IPS DF 6.9 (cell line): ENCODE results near the gene GBP4.
"Not testable (repeated sequence)": the region's sequence is repeated elsewhere in the genome, so short reads cannot be mapped to it uniquely, and the experiment has no call there.

Source experiments
- DNase-seq: peaks from one replicate; pipeline ENCODE4 v3.0.0-alpha.2; 2013; ENCODE audit warnings: low read depth, low spot score
- H3K27ac ChIP-seq: one replicate; pipeline ENCODE4 v1.5.1; 2013; ENCODE audit warnings: low read length, control low read depth
- H3K27me3 ChIP-seq: 2 replicates; pipeline ENCODE4 v1.6.1; 2013; ENCODE audit warnings: mild to moderate bottlenecking, low read length; ENCODE audit not compliant: control insufficient read depth, insufficient read depth
- H3K36me3 ChIP-seq: 2 replicates; pipeline ENCODE4 v1.6.1; 2013; ENCODE audit warnings: low read length; ENCODE audit not compliant: control insufficient read depth, insufficient read depth
- H3K4me1 ChIP-seq: 2 replicates; pipeline ENCODE4 v1.6.1; 2013; ENCODE audit warnings: low read length; ENCODE audit not compliant: control insufficient read depth, insufficient read depth
- H3K4me3 ChIP-seq: 2 replicates; pipeline ENCODE4 v1.5.1; 2013; ENCODE audit warnings: mild to moderate bottlenecking, low read length
- H3K9me3 ChIP-seq: 2 replicates; pipeline ENCODE4 v1.6.1; 2013; ENCODE audit warnings: low read length, inconsistent platforms; ENCODE audit not compliant: control insufficient read depth, insufficient read depth
- WGBS: extraction: QIAGEN DNeasy Blood & Tissue Kit; methylation state at CpG from one replicate; pipeline ENCODE4 v1.1.7; 2013; ENCODE audit warnings: mixed read lengths, missing lambda C conversion rate; ENCODE audit not compliant: insufficient read length, insufficient coverage; 5-methylcytosine and 5-hydroxymethylcytosine counted together

GBP4 gene, protein sequence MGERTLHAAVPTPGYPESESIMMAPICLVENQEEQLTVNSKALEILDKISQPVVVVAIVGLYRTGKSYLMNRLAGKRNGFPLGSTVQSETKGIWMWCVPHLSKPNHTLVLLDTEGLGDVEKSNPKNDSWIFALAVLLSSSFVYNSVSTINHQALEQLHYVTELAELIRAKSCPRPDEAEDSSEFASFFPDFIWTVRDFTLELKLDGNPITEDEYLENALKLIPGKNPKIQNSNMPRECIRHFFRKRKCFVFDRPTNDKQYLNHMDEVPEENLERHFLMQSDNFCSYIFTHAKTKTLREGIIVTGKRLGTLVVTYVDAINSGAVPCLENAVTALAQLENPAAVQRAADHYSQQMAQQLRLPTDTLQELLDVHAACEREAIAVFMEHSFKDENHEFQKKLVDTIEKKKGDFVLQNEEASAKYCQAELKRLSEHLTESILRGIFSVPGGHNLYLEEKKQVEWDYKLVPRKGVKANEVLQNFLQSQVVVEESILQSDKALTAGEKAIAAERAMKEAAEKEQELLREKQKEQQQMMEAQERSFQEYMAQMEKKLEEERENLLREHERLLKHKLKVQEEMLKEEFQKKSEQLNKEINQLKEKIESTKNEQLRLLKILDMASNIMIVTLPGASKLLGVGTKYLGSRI

DNA sequence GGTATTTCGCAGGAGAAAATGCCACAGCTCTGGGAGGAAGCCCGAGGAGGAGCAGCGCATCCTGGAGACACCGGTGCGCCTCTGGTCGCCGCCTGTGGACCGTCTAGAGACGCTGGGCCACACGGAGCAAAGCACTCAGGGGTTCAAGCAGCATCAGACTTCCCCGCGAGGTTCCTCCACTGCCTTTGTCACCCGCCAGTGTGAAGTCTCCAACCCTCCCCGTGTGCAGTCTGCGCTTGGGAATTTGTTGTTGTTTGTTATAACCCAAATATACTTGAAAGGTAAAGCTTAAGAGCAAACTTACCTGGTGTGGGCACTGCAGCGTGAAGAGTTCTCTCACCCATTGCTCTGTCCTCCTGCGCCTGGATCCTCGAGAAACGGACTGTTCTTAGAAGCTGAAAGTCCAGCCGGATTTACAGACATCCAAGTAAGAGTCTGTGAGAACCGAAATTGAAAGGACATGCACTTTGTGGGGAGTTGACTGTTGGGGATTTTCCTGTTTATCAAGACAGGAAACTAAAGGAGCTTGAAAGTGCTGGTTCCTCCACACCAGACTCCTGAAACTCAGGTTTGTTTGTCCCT, at the start of gene GBP4:
TSS of gene GBP4 (minus strand) at position 452 of the 582 bp plus-strand sequence. CDS start at position 344, 108 bp downstream.
- no peak for DNase-seq

DNA sequence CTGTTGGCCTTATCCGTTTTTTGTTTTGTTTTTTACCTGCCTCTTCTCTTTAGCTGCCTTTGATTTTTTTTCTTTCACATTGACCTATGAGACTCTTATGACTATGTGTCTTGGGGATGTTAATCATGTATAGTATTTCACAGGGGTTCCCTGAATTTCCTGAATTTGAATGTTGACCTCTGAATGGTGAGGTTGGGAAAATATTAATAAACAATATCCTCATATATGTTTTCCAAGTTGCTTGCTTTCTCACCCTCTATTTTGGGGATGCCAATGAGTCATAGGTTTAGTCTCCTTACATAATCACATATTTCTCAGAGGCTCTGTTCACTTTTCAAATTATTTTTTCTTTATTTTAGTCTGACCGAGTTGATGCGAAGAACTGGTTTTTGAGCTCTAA, 44.3 kb upstream of the GBP4 start:
- Histone ChIP-seq H3K4me3 (no peak overlapping the region), H3K27ac (no peak overlapping the region), H3K9me3 (no peaks in the 10 kb centered on the region), H3K4me1 (no peaks in the 10 kb centered on the region), H3K27me3 (no peaks in the 10 kb centered on the region), H3K36me3 (no peaks in the 10 kb centered on the region)
- DNase-seq: no peak
- whole genome bisulfite sequencing: no CpG with 5 or more reads among the region's 3 CpGs

More for the DNA sequence above, at the start of gene GBP4:
- Histone ChIP-seq H3K9me3 (no peaks in the 10 kb centered on the region), H3K4me3 (no peak within 1 kb of the TSS), H3K36me3 (no peaks in the 10 kb centered on the region), H3K27me3 (no peaks in the 10 kb centered on the region), H3K4me1 (peaks cover 1% of the 10 kb centered on the region; the same call in 1 of the 2 replicates), H3K27ac (no peak within 1 kb of the TSS)
- no CpG with 5 or more reads among the region's 21 CpGs for WGBS

DNA sequence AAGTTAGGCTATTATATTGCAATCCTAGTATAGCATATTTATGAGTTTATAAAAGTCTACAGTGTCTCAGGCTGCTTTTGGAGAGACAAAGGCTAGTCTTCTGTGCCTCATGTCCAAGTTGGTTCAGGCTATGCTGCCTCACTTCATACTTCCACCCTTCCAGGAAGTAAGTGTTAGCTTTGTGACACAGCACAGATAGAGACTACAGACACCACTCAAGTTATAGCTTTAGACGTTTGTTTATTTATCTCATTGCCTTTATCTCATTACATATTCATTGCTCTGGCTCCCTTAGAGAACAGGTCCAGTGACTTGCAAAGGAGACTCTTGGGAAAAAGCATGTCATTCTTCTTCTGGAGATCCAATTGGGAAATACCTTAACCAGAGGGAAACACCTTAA, 22.6 kb upstream of the GBP4 start:
- Histone ChIP-seq H3K4me3 (no peak overlapping the region), H3K4me1 (no peaks in the 10 kb centered on the region), H3K36me3 (no peaks in the 10 kb centered on the region), H3K9me3 (no peaks in the 10 kb centered on the region), H3K27me3 (no peaks in the 10 kb centered on the region), H3K27ac (no peak overlapping the region)
- no peak for DNase-seq
- WGBS: no CpG with 5 or more reads among the region's 1 CpG

DNA sequence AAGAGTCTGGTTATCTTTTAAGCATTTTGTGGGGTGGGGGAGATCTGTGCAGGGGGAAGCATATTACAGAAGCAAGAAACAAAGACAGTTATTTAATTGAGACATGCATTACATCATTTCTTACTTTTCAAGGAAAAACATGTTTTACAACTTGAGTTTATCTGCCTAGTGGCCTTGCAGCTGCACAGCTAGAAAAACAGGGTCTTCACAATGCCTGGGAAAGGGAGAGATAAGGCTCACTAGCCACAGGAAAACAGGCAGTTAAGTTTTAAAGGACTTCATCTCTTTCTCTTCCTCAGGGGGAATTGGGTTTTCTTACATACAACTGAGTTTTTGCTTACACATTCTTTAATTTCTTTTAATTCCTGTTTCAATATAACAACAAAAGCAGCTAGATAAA, 21.1 kb upstream of the GBP4 start:
- not testable (repeated sequence) for H3K27ac ChIP-seq, H3K9me3 ChIP-seq, H3K36me3 ChIP-seq, DNase-seq, H3K4me3 ChIP-seq, H3K4me1 ChIP-seq, H3K27me3 ChIP-seq

DNA sequence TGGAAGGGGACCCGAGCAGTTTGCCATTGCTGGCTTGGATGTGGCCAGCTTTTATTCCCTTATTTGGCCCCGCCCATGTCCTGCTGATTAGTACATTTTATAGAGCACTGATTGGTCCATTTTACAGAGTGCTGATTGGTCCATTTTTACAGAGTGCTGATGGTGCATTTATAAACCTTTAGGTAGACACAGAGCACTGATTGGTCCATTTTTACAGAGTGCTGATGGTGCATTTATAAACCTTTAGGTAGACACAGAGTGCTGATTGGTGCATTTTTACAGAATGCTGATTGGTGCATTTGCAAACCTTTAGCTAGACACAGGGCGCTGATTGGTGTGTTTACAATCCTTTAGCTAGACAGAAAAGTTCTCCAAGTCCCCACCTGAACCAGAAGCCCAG, 20.2 kb upstream of the GBP4 start:
- not testable (repeated sequence) for DNase-seq, H3K4me1 ChIP-seq, H3K27me3 ChIP-seq, H3K27ac ChIP-seq, H3K36me3 ChIP-seq, H3K9me3 ChIP-seq, H3K4me3 ChIP-seq
- no CpG with 5 or more reads among the region's 3 CpGs for WGBS

DNA sequence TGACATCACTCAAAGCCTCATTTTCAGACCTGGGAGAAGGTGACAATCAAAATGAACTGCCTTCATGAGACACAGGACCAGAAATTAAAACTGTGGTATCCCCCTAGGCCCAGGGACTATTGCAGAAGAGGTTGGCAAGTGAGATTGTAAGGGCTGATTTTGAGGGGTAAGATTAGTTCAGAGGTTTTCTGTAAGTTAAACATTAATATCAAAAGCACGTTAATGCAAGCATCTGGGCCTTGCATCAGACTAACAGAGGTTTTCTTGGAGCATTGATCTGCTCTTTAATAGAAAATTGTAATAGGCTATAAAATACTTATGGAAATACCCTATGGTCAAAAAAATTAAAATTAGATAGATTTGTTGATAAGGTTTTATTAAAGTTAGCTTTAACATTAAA, 14.6 kb upstream of the GBP4 start:
- no peaks in the 10 kb centered on the region for H3K4me1 ChIP-seq
- no peak for DNase-seq

DNA sequence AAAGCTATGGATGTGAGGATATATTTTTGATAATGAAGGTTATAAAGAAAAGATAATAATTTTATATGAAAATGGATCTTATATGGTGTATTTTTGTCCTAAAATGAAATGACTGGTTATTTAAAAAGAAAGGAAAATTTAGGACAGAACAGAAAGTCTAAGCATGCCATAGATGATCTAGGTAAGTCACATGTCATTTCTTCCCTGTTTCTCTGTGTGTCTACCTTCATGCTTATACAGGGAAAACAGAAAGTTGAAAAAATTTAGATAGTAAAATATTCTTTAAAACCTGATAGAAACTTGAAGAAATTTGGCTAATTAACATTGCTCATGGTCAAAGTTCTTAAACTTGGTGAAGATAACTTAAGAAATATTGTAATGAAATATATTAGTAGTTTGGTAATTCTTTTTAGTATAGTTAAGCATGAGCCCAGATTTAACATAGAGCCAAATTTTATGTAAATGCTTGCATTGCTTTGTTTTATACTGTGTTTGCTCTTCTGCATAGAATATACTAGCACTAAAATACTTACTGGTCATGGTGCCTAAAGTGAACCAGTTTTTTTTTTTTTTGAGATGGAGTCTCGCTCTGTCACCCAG, 12.4 kb upstream of the GBP4 start:
- Histone ChIP-seq H3K27ac (no peak overlapping the region), H3K36me3 (no peaks in the 10 kb centered on the region), H3K4me3 (no peak overlapping the region), H3K27me3 (no peaks in the 10 kb centered on the region), H3K9me3 (peaks cover 1% of the 10 kb centered on the region; the same call in 1 of the 2 replicates), H3K4me1 (no peaks in the 10 kb centered on the region)
- no CpG with 5 or more reads among the region's 1 CpG for WGBS
- DNase-seq: no peak

More for the DNA sequence above, 14.6 kb upstream of the GBP4 start:
- Histone ChIP-seq H3K9me3 (peaks cover 1% of the 10 kb centered on the region; the same call in 1 of the 2 replicates), H3K36me3 (no peaks in the 10 kb centered on the region), H3K27me3 (no peaks in the 10 kb centered on the region), H3K27ac (no peak overlapping the region), H3K4me3 (no peak overlapping the region)
- WGBS: no CpG with 5 or more reads among the region's 1 CpG

DNA sequence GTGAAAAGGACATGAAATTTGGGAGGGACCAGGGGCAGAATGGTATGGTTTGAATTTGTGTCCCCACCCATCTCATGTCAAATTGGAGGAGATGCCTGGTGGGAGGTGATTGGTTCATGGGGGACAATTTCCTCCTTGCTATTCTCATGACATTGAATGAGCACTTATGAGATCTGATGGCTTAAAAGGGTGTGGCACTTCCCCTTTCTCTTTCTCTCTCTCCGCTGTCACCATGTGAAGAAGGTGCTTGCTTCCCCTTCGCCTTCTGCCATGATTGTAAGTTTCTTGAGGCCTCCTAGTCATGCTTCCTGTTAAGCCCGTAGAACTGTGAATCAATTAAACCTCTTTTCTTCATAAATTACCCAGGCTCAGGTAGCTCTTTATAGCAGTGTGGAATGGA, 7.6 kb upstream of the GBP4 start:
- Histone ChIP-seq H3K4me1 (no peaks in the 10 kb centered on the region), H3K27ac (no peak overlapping the region), H3K36me3 (no peaks in the 10 kb centered on the region), H3K4me3 (no peak overlapping the region), H3K27me3 (no peaks in the 10 kb centered on the region), H3K9me3 (peaks cover 4% of the 10 kb centered on the region)
- DNase-seq: no peak
- WGBS: no CpG with 5 or more reads among the region's 3 CpGs

DNA sequence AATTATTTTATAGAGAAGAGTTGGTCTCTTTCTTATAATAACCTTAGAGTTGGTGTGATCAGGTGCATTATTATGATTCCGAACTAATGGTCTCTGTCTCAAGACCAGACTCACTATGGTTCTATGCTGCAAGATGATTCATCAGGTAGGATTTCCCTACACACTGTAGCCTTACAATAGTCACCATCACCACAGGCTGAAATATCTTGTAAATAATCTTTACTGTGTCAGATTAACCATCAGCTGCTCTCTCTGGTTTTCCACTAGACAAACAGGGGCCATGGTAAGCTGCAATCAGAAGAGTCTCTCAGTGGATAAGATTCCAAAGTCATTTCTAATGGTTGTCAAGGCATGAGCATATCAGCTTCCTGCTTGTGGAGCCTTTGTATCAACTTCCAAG, 4.4 kb upstream of the GBP4 start:
- no CpG with 5 or more reads among the region's 1 CpG for WGBS
- peaks cover 3% of the 10 kb centered on the region; the same call in 1 of the 2 replicates for H3K9me3 ChIP-seq

DNA sequence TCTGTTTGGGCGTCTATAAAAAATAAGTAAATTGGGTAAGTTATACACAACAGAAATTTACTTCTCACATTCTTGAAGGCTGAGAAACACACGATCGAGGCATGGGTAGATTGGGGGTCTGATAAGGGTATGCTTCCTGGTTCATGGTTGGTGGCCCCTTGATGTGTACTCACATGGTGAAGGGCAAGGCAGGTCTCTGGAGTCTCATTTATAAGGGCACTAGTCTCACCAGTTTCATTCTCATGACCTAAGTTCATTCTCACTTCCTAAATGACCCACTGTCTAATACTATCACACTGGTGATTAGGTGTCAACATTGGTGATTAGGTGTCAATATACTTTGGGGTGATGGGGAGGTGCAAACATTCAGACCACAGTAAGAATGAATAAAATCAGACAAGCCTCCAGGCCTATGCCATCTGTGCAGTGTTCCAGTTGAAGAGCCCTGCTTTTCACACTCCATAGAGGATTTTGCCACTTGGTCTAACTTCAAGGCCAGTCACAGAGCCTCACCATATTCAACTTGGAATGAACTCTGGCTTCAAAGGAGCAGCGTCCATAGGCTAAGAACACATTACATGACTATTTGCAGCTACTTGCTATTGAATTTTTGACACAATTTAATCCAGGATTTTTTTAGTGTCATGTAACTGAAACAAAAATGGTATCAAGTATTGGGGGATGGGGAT, 2.5 kb upstream of the GBP4 start:
- H3K4me3 ChIP-seq: no peak overlapping the region
- no CpG with 5 or more reads among the region's 4 CpGs for WGBS
- H3K27me3 ChIP-seq: no peaks in the 10 kb centered on the region
- H3K9me3 ChIP-seq: peaks cover 3% of the 10 kb centered on the region; the same call in 1 of the 2 replicates
- DNase-seq: no peak
- no peaks in the 10 kb centered on the region for H3K36me3 ChIP-seq
- H3K27ac ChIP-seq: no peak overlapping the region
- peaks cover 1% of the 10 kb centered on the region; the same call in 1 of the 2 replicates for H3K4me1 ChIP-seq

More for the DNA sequence above, 4.4 kb upstream of the GBP4 start:
- Histone ChIP-seq H3K27me3 (no peaks in the 10 kb centered on the region), H3K4me1 (no peaks in the 10 kb centered on the region), H3K4me3 (no peak overlapping the region), H3K36me3 (no peaks in the 10 kb centered on the region), H3K27ac (no peak overlapping the region)
- DNase-seq: no peak
